Hepatic stellate cell (primary cell): Measurements from ENCODE around the gene NEU2.
"Not testable (repeated sequence)": the region's sequence is repeated elsewhere in the genome, so short reads cannot be mapped to it uniquely, and the experiment has no call there.

Experiments used
- DNase-seq: peaks from one replicate; pipeline ENCODE4 v3.0.0; 2011; ENCODE audit warnings: low spot score

The NEU2 gene

GRCh38 chr2:233056961-233057605 is 24.6 kb downstream of the NEU2 start:
- no peak for DNase-seq

DNA sequence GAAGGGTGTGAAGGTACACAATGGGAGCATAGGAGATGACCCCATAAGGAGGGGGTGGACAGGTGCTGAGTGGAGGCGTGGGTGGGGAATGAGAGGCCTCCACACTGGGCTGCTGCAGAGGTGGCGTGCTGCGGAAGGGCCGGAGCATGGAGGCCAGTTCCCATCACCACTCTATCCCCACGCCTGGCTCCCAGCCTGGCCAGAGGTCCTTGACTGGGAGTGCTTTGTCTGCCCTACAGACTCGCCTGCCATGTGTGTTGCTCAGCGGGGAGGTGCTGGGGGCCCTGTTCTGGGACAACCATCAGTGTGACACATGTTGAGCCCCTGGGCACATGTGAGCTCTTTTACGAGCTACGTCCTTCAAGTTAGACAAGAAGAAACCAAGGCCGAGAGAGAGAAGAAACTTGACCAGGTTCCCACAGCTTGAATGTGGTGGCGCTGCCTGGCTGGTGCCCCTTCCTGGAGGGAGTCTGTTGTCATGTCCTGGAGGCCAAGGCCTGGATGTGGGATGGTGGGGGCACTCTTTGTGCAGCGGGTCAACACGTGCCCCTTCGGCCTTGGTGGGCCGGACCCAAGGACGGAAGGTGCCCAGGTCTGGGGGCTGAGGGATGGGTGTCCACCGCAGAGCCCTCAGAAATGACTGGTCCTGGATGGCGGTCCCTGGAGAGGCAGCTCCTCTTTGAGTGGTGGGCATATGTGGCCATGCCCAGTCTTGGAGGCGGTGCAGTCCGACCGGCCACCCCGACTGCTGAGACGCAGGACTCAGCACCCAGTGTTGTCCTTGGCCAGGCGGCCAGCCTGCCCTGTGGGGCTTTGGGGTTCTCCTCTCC is 26.5 kb downstream of the NEU2 start:
- no peak for DNase-seq

DNA sequence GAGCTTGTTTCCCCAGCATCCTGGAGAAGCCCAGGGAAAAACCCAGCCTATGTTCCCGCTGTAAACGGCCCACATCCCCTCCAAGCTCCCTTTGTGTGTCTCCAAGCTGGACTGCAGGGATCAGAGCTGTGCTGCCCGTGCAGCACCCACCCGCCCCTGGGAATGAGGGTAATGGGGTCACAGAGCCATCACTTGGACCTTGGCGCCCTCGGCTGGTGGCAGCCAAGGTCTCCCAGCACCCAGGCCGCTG is 27.0 kb downstream of the NEU2 start:
- no peak for DNase-seq

DNA sequence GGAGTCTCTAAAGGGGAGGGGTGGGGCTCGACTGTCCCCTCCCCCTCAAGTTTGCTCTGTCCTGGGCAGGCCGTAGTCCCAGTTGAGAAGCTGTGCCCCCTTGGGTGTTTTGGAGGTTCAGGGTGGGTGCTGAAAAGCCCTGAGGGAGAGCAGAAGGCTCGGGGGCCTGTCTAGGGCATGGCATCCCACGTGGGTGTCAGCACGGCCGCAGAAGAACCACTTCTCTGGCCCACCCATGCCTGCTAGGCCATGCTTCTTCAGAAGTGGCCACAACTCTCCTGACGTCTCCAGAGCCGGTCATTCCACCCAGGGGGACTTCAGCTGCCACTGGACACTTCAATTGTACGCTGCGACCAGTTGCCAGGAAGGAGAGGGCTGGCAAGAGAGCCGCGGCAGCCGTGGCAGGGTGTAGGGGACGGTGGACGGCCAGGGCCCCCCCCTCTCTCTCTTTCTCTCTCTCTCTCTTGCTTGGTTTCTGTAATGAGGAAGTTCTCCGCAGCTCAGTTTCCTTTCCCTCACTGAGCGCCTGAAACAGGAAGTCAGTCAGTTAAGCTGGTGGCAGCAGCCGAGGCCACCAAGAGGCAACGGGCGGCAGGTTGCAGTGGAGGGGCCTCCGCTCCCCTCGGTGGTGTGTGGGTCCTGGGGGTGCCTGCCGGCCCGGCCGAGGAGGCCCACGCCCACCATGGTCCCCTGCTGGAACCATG is 27.5 kb downstream of the NEU2 start, which contains the start of gene INPP5D:
TSS of gene INPP5D (plus strand) at position 546 of the 704 bp plus-strand sequence. CDS start at position 683, 137 bp downstream.
- no peak for DNase-seq

DNA sequence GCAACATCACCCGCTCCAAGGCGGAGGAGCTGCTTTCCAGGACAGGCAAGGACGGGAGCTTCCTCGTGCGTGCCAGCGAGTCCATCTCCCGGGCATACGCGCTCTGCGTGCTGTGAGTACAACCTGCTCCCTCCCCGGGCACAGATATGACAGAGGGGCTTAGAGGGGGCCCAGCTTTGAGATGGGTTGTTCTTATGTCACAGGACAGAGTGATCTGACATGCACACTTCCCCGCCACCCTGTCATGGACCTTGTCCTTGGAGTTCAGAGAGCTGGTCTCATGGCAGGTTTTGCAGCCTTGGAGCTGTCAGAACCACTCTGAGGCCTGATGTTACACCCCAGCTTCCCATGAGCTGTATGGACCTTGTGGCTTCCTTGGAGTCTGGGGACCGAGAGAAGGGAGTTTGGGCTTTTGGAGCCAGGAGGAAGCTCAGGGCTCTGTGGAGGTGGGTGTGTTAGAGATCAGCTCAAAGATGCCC is 28.1 kb downstream of the NEU2 start:
- no peak for DNase-seq

DNA sequence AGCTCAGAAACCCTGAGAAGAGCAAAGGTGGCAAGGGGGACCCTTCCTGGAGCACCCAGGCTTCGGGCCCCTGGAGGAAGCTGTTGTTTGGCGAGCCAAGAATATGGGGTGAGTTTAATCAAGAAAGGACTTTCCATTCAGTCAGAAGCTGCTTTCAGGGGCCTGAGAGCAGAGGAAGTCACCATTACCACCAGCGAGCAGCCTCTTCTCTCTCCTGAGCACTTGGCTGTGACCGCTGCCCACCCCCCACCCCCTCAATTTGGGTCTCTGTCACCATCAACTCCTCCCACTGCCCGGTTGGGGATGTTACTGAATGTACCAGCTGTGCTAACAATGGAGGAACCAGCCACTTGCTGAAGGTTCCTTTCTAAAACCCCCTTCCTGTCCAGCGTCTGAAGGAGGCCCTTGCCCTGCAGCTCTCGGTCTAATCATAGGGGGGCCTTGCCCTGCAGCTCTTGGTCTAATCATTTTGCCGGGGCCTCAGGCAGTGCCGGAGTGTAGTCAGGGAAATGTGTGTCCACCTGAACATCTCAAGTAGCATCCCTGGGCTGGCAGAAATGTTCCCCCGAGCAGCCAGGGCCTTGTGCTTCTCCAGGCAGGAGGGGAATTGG is 28.6 kb downstream of the NEU2 start:
- DNase-seq = no peak

DNA sequence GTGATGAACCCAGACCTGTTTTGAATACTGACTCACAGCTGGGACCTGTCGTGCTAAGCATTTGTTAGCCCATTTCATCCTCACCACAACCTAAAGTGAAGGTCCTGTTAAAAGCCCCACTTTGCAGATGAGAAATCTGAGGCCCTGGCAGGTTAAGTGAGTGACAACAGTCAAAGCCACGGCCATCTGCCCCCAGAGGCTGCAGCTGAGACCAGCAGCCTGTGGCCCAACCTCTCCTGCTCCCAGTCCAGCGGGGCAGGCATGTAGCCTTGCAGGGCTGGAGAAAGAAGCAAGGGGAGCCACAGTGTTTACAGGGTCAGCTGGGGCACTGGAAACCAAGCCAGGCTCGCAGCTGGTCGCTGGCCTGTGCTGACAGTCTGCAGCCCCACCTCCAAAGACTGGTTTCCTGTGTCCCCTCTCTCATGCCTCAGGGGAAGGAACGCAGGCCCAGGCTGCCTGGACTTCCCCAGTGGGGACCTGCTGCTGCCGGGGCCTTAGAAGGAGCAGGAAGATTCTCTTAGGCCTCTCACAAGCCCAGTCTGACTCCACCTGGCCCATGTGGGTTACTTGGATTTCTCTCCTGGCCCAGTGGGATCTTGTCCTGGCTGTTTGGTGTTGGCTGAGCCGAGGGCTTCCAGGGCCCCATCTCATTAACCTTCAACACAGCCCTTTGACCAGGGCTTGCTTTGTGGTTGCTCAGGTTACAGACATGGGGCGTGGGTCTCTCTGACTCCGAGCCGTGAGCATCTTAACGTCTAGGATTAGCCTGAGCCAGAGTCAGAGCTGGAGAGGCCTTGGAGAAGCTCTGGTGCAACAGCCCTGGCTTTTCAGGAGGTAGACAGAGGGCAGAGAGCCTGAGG is 29.3 kb downstream of the NEU2 start:
- DNase-seq = peak; percentile 45

DNA sequence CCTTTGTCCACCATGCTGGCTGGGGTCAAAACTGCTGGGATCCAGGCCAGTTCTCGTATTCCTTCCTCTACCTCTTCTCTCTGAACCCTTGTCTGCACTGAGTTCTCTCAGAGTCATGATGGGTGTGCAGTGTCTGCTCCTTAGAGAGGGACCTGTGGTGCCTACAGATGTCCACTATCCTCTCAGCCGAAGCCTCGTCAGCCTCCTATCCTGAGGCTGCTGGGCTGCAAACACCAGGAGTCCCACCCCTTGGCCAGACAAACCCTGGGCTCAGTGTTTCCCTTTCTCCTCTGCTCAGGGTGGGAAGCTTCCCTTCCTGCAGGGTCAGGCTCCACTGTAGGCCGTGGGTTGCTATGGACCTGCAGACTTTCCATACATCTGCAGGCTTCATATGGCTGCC is 30.0 kb downstream of the NEU2 start:
- no peak for DNase-seq

DNA sequence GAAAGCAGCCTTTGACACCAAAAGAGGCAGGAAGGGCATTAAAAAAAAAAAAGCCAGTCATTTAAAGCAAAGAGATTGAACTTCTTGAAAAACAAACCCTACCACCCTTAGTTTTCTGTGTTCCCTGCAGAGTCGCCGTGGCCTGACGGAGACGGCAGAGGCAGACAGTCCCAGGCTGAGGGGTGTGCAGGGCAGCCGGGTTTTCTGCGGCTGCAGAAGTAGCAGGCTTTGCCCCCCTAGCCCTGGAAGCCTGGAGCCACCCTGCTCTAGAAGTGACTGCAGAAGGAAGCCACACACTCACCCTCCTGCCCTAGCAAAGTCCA is 30.4 kb downstream of the NEU2 start:
- DNase-seq = no peak

- DNase-seq = no peak
Measured at GRCh38 chr2:233063269-233063975, 30.9 kb downstream of the NEU2 start.

- DNase-seq = no peak
Measured at GRCh38 chr2:233063976-233064411, 31.5 kb downstream of the NEU2 start.

- DNase-seq = no peak
Measured at GRCh38 chr2:233064530-233065199, 32.2 kb downstream of the NEU2 start.

GRCh38 chr2:233065200-233065589 is 32.7 kb downstream of the NEU2 start:
- DNase-seq = not testable (repeated sequence)

DNA sequence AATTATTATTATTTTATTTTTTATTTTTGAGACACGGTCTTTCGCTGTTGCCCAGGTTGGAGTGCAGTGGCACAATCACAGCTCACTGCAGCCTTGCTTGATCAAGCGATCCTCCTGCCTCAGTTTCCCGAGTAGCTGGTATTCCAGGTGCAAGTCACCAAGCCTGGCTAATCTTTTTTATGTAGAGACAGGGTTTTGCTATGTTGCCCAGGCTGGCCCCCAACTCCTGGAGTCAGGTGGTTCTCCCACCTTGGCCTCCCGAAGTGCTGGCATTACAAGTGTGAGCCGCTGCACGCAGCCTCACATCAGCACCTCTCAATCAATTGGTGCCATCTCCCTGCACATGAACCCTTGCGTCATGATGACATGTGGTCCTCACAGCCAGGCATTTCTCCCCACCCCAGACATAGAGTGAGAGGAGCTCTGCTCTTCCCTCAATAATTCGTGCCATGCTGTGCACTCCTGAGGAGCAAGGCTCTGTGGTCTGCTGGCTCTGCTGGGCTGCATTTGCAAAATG is 33.5 kb downstream of the NEU2 start:
- no peak for DNase-seq

DNA sequence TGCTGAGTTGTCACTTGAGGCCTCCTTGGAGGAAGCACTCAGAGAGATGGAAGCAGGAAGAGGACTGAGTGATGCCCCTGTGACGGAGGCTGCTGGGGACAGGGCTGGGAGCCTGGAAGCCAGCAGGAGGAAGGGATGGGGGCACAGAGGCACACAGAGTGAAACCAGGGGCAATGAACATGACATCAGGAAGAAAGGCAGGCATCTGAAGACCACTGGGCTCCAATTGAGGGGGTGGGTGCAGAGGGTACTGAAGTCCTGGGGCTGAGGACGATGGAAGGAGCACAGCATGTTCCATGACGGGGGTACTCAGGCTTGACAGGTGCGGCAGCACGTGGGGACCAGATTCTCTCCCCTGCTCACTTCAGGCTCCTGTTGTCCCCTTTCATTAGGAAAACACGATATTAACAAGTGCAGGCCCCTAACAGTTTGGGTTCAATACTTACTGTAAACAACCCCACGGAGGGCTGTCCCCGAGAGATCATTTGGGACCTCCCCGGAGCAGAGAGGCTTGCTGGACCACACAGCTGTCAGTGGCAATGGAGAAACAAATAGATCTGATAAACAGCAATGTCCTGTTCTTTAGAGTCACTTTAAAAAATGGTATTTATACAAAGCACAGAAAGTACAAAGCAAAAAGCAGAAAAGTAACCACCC is 36.4 kb downstream of the NEU2 start:
- no peak for DNase-seq

DNA sequence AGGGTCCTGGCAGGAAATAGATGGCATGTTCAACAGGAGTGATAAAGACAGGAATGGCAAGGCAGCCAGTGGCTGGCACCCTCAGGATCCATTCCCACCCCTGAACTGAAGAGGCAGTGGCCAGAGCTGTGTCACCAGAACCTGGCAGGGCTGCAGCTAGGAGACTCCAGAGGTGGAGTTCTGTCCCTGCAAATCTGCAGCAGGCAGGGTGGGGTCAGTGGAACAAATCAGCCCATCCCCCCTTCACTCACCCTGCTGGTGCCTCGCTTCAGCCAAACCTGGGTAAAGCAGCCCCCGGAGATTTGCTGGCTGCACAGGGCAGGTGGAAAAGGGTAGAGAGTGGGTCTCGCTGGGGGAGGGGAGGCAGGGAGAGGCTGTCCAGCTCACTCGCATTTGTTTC is 40.4 kb downstream of the NEU2 start:
- no peak for DNase-seq

GRCh38 chr2:233074106-233074505 is 41.6 kb downstream of the NEU2 start:
- no peak for DNase-seq

DNA sequence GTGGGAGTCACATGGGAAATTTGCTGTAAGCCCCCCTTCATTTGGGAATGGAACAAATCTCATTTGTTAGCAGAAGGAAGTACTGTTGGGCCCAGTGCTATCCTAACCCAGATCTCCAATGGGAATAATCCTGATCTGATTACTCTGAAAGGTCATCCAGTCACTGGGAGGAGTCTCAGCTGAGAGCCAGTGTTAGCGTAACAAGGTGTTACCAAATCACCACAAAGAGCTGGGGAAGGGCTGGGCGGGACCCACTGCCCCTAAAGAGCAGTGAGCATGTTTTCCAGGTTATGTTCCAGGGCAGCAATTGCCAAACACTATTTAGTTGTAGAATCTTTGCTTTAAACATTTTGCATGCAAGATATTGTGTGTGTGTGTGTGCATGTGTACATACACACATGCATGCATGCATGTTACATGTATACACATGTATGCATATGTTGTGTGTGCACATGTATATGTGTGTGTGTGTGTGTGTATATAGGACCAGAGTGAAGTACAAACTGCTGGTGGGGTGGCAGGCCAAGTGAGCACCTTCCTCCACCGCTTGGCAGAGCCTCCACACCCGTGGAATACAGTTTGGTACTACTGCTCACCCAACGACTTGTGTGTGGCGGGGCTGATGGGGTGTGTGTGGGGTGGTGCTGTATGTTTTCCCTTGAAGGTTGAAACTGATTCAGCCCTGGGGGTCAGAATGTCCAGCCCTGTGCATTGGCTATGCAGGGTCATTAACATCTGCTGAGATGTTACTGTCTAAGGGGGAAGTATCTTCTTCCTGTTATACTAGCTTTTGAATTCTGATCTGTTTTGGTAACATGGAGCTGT is 42.9 kb downstream of the NEU2 start:
- DNase-seq = no peak

DNA sequence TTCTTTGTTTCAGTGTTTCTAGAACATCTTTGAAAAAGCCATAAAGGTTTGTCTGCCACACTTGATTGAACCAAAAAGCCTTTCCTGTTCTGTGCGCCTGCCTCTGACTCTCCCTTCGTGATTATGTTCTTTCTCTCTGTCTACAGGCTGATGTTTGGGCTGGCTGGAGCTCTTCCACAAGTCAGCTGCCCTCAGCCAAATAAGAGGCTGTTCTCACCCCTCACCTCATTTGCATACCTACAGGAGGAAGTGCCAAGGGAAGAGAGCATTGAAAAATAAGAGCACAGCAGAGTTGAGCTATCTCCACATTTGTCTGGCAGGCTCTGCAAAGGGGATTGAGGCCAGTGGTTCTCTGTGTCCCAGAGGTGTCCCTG is 43.5 kb downstream of the NEU2 start:
- no peak for DNase-seq
